GM12875 (cell line): Measurements from ENCODE around the gene NUDT22.

Experiments used
- H3K4me3 ChIP-seq: one replicate; pipeline ENCODE4 v1.5.1; 2011; ENCODE audit warnings: low read depth, low read length, control low read depth
- TF ChIP-seq, protein P1 (sequence below): IDR thresholded peaks from 2 replicates; pipeline ENCODE4 v1.5.1; 2011; ENCODE audit warnings: low read depth, mild to moderate bottlenecking, control low read depth, inconsistent platforms, low read length, moderate library complexity, borderline replicate concordance; ENCODE audit not compliant: insufficient read depth

NUDT22 gene

DNA sequence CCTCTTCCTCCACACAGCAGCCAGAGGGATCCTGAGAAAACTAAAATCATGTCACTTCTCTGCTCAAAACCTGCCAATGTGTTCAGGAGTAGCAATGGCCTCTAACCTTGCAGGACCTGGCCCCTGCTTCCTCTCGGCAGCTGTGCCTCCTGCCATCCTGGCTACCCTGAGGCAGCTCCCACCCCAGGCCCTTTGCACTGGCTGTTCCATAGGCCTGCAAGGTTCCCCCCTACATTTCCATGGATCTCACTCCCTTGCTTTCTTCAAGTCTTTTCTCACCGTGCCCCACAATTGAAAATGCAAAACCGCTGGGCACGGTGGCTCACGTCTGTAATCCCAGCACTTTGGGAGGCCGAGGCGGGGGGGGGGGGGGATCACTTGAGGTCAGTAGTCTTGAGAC is 42.2 kb upstream of the NUDT22 start:
- TF ChIP-seq, protein P1, sequence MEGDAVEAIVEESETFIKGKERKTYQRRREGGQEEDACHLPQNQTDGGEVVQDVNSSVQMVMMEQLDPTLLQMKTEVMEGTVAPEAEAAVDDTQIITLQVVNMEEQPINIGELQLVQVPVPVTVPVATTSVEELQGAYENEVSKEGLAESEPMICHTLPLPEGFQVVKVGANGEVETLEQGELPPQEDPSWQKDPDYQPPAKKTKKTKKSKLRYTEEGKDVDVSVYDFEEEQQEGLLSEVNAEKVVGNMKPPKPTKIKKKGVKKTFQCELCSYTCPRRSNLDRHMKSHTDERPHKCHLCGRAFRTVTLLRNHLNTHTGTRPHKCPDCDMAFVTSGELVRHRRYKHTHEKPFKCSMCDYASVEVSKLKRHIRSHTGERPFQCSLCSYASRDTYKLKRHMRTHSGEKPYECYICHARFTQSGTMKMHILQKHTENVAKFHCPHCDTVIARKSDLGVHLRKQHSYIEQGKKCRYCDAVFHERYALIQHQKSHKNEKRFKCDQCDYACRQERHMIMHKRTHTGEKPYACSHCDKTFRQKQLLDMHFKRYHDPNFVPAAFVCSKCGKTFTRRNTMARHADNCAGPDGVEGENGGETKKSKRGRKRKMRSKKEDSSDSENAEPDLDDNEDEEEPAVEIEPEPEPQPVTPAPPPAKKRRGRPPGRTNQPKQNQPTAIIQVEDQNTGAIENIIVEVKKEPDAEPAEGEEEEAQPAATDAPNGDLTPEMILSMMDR: no peak
- H3K4me3 ChIP-seq: no peak overlapping the region

DNA sequence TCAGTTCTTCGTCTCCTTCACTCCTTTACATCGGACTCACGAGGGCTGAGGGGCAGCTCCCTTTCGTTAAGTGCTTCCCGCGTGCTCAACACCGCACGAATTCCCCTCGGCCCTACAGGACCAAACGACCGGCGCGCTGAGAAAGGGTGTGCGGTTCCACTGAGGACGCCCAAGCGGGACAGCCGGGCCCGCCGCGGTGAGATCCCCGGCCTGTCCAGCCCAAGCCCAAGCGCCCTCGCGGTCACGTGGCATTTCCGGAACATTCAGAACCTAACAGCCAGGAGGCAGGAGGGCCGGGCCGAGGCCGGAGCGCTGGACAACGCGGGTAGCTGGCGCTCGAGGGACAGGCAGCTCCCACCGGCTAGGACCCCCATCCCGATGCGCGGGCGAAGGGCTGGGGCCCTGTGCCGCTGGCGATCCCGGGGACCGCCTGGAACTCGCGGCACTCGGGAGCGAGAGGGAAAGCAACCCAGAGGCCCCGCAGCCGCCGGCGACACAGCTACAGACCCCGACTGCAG is 40.8 kb upstream of the NUDT22 start:
- TF ChIP-seq, protein P1: no peak
- H3K4me3 ChIP-seq: peak overlapping the region; percentile 81

DNA sequence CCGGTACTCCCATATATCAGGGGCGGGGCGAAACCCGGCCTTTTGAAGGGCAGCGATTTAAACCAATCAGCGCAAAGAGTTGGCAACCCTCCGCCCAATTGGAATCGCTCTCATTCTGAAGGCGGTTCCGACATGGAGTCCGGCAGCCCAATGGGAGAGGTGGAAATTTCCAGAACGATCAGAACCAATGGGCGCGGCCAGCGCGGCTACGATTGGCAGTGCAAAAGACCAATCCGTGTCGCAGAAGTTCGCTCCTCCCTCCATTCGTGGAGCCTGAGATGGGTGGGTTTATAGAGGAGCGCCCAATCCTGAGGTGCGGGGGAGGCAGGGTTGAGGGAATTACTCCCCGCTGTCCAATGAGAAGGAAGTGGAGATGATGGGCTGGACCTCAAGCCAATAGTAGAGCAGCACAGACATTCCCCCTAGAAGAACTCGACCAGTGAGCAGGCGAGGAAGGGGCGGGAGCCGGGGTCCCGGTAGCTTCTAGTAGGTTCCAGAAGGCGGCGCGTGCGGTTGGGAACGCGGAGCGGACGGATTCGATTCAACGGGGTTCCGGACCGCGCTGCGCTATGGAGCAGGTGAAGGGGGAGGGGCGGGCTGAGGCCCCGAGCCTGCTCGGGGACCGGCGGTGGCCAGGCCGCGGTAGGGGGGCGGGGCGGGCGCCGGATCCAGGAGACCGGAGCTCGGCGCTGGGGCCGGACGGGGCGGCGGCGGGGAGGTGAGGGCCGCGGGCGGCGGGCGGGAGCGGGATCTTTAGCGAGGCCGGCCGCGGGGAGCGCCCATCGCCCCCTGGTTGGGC is 40.2 kb upstream of the NUDT22 start, which contains the start of gene STIP1:
Gene STIP1, plus strand, starts transcription at position 479 of the 799 bp plus-strand sequence. Its CDS starts 91 bp downstream, at position 570.
- peak within 1 kb of the TSS; percentile 81 for H3K4me3 ChIP-seq
- TF ChIP-seq, protein P1: peak; percentile 53

DNA sequence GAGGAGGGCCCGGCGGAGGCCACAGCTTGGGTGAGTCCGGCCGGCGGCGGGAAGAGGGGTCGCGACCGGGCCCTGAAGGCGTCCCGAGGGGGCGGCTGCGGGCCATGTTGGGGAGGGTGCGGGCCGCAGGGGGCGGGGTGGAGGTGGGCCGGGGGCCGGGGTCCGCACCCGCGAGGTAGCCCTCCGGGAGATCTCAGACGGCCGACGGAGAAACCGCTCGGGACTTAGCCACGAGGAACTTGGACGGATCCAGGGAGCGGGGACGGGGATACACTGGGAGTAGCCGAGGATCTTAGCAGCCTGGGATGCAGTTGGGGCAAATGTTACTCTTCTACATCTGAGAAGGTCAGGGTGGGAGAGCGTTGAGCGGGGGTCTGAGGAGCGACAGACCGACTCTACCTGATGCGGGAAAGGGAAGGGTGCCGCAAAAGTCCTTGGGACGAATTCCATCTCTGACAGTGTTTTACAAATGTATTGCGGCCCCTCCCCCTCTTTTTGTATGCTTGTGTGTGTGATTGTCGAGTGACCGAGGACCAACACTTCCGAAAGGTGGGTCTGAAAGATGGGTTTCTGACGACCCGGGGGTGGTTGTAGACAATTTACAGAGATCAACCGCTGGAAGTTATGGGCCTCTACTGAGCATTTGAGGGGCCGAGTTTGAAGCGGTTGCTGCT is 39.4 kb upstream of the NUDT22 start:
- TF ChIP-seq, protein P1: no peak
- no peak overlapping the region for H3K4me3 ChIP-seq

DNA sequence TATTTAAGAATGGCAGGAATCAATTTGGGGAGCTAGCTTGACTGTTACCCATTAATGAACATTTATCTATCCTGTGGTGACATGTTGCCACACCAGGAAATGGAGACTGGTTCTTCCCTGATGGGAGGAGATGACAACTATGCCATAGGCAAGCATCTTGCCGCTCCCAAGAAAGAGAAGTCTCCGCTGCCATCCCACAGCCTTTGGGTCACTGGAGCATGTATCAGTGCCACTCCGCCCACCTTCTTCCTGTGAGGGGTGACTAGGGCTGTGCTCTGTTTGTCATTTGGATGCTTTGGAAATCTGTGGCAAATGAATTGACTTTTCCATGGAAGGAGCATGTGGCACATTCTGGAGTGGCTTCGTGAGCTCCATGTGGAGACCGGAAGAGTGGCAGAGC is 33.6 kb upstream of the NUDT22 start:
- no peak overlapping the region for H3K4me3 ChIP-seq
- TF ChIP-seq, protein P1: no peak

DNA sequence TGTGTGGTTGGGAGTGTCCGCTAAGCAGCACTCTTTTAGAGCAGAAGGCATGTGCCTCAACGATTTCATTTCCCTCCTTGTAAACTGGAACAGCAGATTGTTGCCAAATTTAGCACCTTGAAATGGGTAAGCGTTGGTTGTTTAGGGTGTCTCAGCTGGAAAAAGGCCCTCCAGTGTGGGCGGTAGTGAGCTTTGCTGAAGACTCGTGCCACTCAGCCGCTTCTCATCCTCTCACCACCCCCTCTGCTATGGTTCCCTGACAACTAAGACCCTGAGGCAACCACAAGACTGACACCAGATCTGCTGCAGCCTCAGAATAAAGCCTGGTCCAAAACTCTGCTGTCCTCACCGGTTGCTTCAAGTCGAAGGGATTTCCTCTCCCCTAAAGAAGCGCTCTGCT is 29.4 kb upstream of the NUDT22 start:
- TF ChIP-seq, protein P1: no peak
- H3K4me3 ChIP-seq: no peak overlapping the region
